Ectodermal cell (in vitro differentiated cells): Measurements from ENCODE around the gene NR6A1.

Experiments used
- H3K27ac ChIP-seq: 2 replicates; pipeline ENCODE4 v1.7.0; 2013; ENCODE audit warnings: mild to moderate bottlenecking, low read depth, low read length; ENCODE audit not compliant: insufficient read depth, poor library complexity, severe bottlenecking
- H3K27me3 ChIP-seq: 2 replicates; pipeline ENCODE4 v1.7.0; 2013; ENCODE audit warnings: mild to moderate bottlenecking, low read length; ENCODE audit not compliant: insufficient read depth, control insufficient read depth, poor library complexity, severe bottlenecking
- H3K36me3 ChIP-seq: one replicate; pipeline ENCODE4 v1.7.0; 2013; ENCODE audit warnings: low read length; ENCODE audit not compliant: control insufficient read depth, insufficient read depth
- H3K4me1 ChIP-seq: one replicate; pipeline ENCODE4 v1.7.0; 2013; ENCODE audit warnings: low read length; ENCODE audit not compliant: control insufficient read depth, insufficient read depth
- H3K4me3 ChIP-seq: 2 replicates; pipeline ENCODE4 v1.7.0; 2013; ENCODE audit warnings: low read depth, low read length, control low read depth; ENCODE audit not compliant: insufficient read depth
- H3K9me3 ChIP-seq: 2 replicates; pipeline ENCODE4 v1.7.0; 2013; ENCODE audit warnings: mild to moderate bottlenecking, low read length, moderate library complexity; ENCODE audit not compliant: control insufficient read depth
- WGBS, 2 experiments: methylation state at CpG; one replicate each; pipeline ENCODE4 v1.1.7; 2013; ENCODE audit warnings: missing lambda C conversion rate in 2 of 2; 5-methylcytosine and 5-hydroxymethylcytosine counted together

NR6A1 gene

GRCh38 chr9:124708074-124708473, 63.0 kb downstream of the NR6A1 start:
- 78 to 92% methylated on average over 2 of the region's 2 CpGs for WGBS, 2 experiments
- Histone ChIP-seq H3K36me3 (peaks cover 4% of the 10 kb centered on the region), H3K4me3 (no peak overlapping the region), H3K27me3 (no peaks in the 10 kb centered on the region), H3K4me1 (no peaks in the 10 kb centered on the region), H3K9me3 (no peaks in the 10 kb centered on the region), H3K27ac (no peak overlapping the region)

- H3K36me3 ChIP-seq = peaks cover 4% of the 10 kb centered on the region
- H3K4me3 ChIP-seq = no peak overlapping the region
- no peaks in the 10 kb centered on the region for H3K4me1 ChIP-seq
- no peak overlapping the region for H3K27ac ChIP-seq
- no peaks in the 10 kb centered on the region for H3K9me3 ChIP-seq
- no peaks in the 10 kb centered on the region for H3K27me3 ChIP-seq
- 86 to 95% methylated on average over 3 of the region's 3 CpGs for WGBS, 2 experiments
These were observed 63.4 kb downstream of the NR6A1 start for GRCh38 chr9:124707666-124708065.

- no peaks in the 10 kb centered on the region for H3K9me3 ChIP-seq
- peaks cover 4% of the 10 kb centered on the region for H3K36me3 ChIP-seq
- H3K4me1 ChIP-seq = no peaks in the 10 kb centered on the region
- no peak overlapping the region for H3K27ac ChIP-seq
- no peaks in the 10 kb centered on the region for H3K27me3 ChIP-seq
- WGBS, 2 experiments = 91 to 94% methylated on average over 6 to 7 of the region's 7 CpGs
- H3K4me3 ChIP-seq = no peak overlapping the region
These were observed 64.4 kb downstream of the NR6A1 start for GRCh38 chr9:124706685-124707084.

GRCh38 chr9:124699575-124699974, 71.5 kb downstream of the NR6A1 start:
- peaks cover 4% of the 10 kb centered on the region for H3K36me3 ChIP-seq
- no peak overlapping the region for H3K27ac ChIP-seq
- H3K4me1 ChIP-seq = peaks cover 31% of the 10 kb centered on the region
- H3K27me3 ChIP-seq = no peaks in the 10 kb centered on the region
- no peak overlapping the region for H3K4me3 ChIP-seq
- no peaks in the 10 kb centered on the region for H3K9me3 ChIP-seq
- WGBS, 2 experiments = 93 to 94% methylated on average over 5 of the region's 5 CpGs

- Histone ChIP-seq H3K4me1 (peaks cover 31% of the 10 kb centered on the region), H3K36me3 (no peaks in the 10 kb centered on the region), H3K27me3 (no peaks in the 10 kb centered on the region), H3K4me3 (no peak overlapping the region), H3K9me3 (no peaks in the 10 kb centered on the region), H3K27ac (no peak overlapping the region)
- WGBS, 2 experiments = 48 to 51% methylated on average over 5 of the region's 6 CpGs
These were observed 72.8 kb downstream of the NR6A1 start for GRCh38 chr9:124698265-124698664.

GRCh38 chr9:124697326-124698200, 73.5 kb downstream of the NR6A1 start:
- Histone ChIP-seq H3K36me3 (no peaks in the 10 kb centered on the region), H3K27ac (no peak overlapping the region)

GRCh38 chr9:124696101-124696500, 75.0 kb downstream of the NR6A1 start:
- WGBS, 2 experiments = 35 to 44% methylated on average over 2 to 3 of the region's 3 CpGs
- H3K27ac ChIP-seq = no peak overlapping the region
- peaks cover 31% of the 10 kb centered on the region for H3K4me1 ChIP-seq
- no peaks in the 10 kb centered on the region for H3K36me3 ChIP-seq
- no peaks in the 10 kb centered on the region for H3K9me3 ChIP-seq
- H3K4me3 ChIP-seq = no peak overlapping the region
- no peaks in the 10 kb centered on the region for H3K27me3 ChIP-seq

More at GRCh38 chr9:124697326-124698200, 73.5 kb downstream of the NR6A1 start:
- Histone ChIP-seq H3K4me3 (no peak overlapping the region), H3K27me3 (no peaks in the 10 kb centered on the region), H3K4me1 (peaks cover 31% of the 10 kb centered on the region), H3K9me3 (no peaks in the 10 kb centered on the region)
- 95 to 98% methylated on average over 4 to 5 of the region's 5 CpGs for WGBS, 2 experiments

- no peaks in the 10 kb centered on the region for H3K9me3 ChIP-seq
- H3K4me3 ChIP-seq = no peak overlapping the region
- no peaks in the 10 kb centered on the region for H3K27me3 ChIP-seq
- H3K27ac ChIP-seq = no peak overlapping the region
- H3K36me3 ChIP-seq = no peaks in the 10 kb centered on the region
- H3K4me1 ChIP-seq = peaks cover 31% of the 10 kb centered on the region
- WGBS, 2 experiments = 83 to 88% methylated on average over 15 of the region's 16 CpGs
These were observed 75.7 kb downstream of the NR6A1 start for GRCh38 chr9:124695280-124695890.

GRCh38 chr9:124694414-124695279, 76.5 kb downstream of the NR6A1 start:
- no peaks in the 10 kb centered on the region for H3K9me3 ChIP-seq
- H3K36me3 ChIP-seq = no peaks in the 10 kb centered on the region
- no peak overlapping the region for H3K27ac ChIP-seq
- H3K4me3 ChIP-seq = no peak overlapping the region
- peaks cover 31% of the 10 kb centered on the region for H3K4me1 ChIP-seq
- 74 to 77% methylated on average over 3 of the region's 3 CpGs for WGBS, 2 experiments
- no peaks in the 10 kb centered on the region for H3K27me3 ChIP-seq

- Histone ChIP-seq H3K36me3 (no peaks in the 10 kb centered on the region), H3K27me3 (no peaks in the 10 kb centered on the region), H3K9me3 (no peaks in the 10 kb centered on the region), H3K27ac (no peak overlapping the region), H3K4me1 (peaks cover 25% of the 10 kb centered on the region), H3K4me3 (no peak overlapping the region)
- WGBS, 2 experiments = 77 to 81% methylated on average over 3 of the region's 3 CpGs
These were observed 77.7 kb downstream of the NR6A1 start for GRCh38 chr9:124693403-124693802.
